GM12878 (cell line): Measurements from ENCODE around the gene TRIM9. TPM values are rescaled to one million over a fixed set of nuclear protein-coding genes. Genes with fewer than 3 reads are reported as not detected.

ENCODE experiments used
- ATAC-seq: fragments of 200-7000 bp; cut with Tn5 transposase; 3 replicates; pipeline ENCODE4 v1.9.1; 2020; ENCODE audit warnings: mild to moderate bottlenecking, moderate library complexity
- BruUV-seq: library from RNA; stranded (reverse); fragments of 400-500 nt; replicated peaks from 2 replicates; lab custom pipeline; 2021; lab: Mats Ljungman, UMichigan
- CTCF ChIA-PET: fragments of 300-600 bp; sonication (Branson Sonifier 250); formaldehyde crosslinking; extraction: SDS; loops from one replicate; lab custom pipeline; 2021; ENCODE audit warnings: inconsistent platforms; lab: Yijun Ruan, JAX
- POLR2A ChIA-PET: fragments of 350-600 bp; formaldehyde crosslinking; extraction: SDS; loops from one replicate; lab custom pipeline; 2021; ENCODE audit warnings: inconsistent platforms; lab: Charles Lee
- RAD21 ChIA-PET: fragments of 300-600 bp; sonication (Branson Sonifier 250); formaldehyde crosslinking; loops from one replicate; lab custom pipeline; 2023; ENCODE audit warnings: antibody characterized with exemption; ENCODE audit not compliant: unreplicated experiment; lab: Charles Lee
- SMC1A ChIA-PET: fragments of 300-600 bp; sonication (Branson Sonifier 250); formaldehyde crosslinking; loops from one replicate; lab custom pipeline; 2023; ENCODE audit not compliant: unreplicated experiment, uncharacterized antibody; lab: Charles Lee
- DNase-seq: peaks from one replicate; pipeline ENCODE4 v3.0.0-alpha.2; 2011; ENCODE audit warnings: low read depth, low spot score
- FAIRE-seq: peaks from 3 replicates; lab custom pipeline; 2011; peaks lifted over from hg19 to GRCh38; lab: Jason Lieb, UNC
- H2AFZ ChIP-seq: 2 replicates; pipeline ENCODE4 v1.6.0; 2011; ENCODE audit warnings: low read depth, low read length, control low read depth; ENCODE audit not compliant: control insufficient read depth
- H3K27ac ChIP-seq: 2 replicates; pipeline ENCODE4 v1.5.1; 2011; ENCODE audit warnings: control low read depth; ENCODE audit not compliant: control insufficient read depth, insufficient read depth
- H3K27me3 ChIP-seq, 2 experiments: replicated peaks in 1 of 2; 2 replicates each; pipeline versions ENCODE4 v1.6.0 to v1.6.1; 2011; ENCODE audit warnings: low read length in 1 of 2; ENCODE audit not compliant: control insufficient read depth in 2 of 2, insufficient read depth in 2 of 2
- H3K36me3 ChIP-seq, 2 experiments: 2 replicates each; pipeline ENCODE4 v1.5.1; 2011; ENCODE audit warnings: low read length in 1 of 2; ENCODE audit not compliant: control insufficient read depth in 2 of 2, insufficient read depth in 2 of 2
- H3K4me1 ChIP-seq: 2 replicates; pipeline ENCODE4 v1.6.1; 2011; ENCODE audit warnings: mild to moderate bottlenecking, low read length, moderate library complexity, mixed read lengths; ENCODE audit not compliant: control insufficient read depth, insufficient read depth
- H3K4me2 ChIP-seq: 2 replicates; pipeline ENCODE4 v1.6.0; 2011; ENCODE audit warnings: control low read depth; ENCODE audit not compliant: control insufficient read depth, insufficient read depth
- H3K4me3 ChIP-seq: fragments of 200-600 bp; sonication (generic); 2 replicates; pipeline ENCODE4 v1.5.1; 2016
- H3K79me2 ChIP-seq: 2 replicates; pipeline ENCODE4 v1.6.0; 2011; ENCODE audit warnings: low read length; ENCODE audit not compliant: control insufficient read depth, insufficient read depth
- H3K9ac ChIP-seq: 2 replicates; pipeline ENCODE4 v1.8.0; 2011; ENCODE audit warnings: low read length, control low read depth, mixed read lengths; ENCODE audit not compliant: control insufficient read depth, insufficient read depth
- H3K9me3 ChIP-seq: replicated peaks from 3 replicates; pipeline ENCODE4 v1.5.1; 2011; ENCODE audit warnings: mild to moderate bottlenecking, low read length; ENCODE audit not compliant: control insufficient read depth, insufficient read depth
- H4K20me1 ChIP-seq: 2 replicates; pipeline ENCODE4 v1.6.0; 2011; ENCODE audit not compliant: control insufficient read depth, insufficient read depth
- EGR1 ChIP-seq, 2 experiments: IDR thresholded peaks; 1 replicate in 1 of 2; 2 replicates in 1 of 2; pipeline ENCODE4 v1.6.1; 2011 to 2012; ENCODE audit warnings: low read depth in 2 of 2, low read length in 2 of 2, borderline replicate concordance in 1 of 2, mild to moderate bottlenecking in 1 of 2, moderate library complexity in 1 of 2
- HDAC6 ChIP-seq: fragments of 200-600 bp; sonication (generic); IDR thresholded peaks from one replicate; pipeline ENCODE4 v1.8.0; 2017; ENCODE audit warnings: antibody characterized with exemption; ENCODE audit not compliant: unreplicated experiment
- NRF1 ChIP-seq: conservative IDR thresholded peaks from 2 replicates; pipeline ENCODE4 v1.6.1; 2011; ENCODE audit warnings: mild to moderate bottlenecking, low read depth, low read length, improper control_type of control experiment
- SPI1 ChIP-seq: IDR thresholded peaks from 2 replicates; pipeline ENCODE4 v1.6.1; 2011; ENCODE audit warnings: low read depth, mild to moderate bottlenecking, low read length, moderate library complexity, borderline replicate concordance; ENCODE audit not compliant: insufficient read depth
- WGBS: methylation state at CpG from one replicate; pipeline ENCODE4 v1.1.6; 2016; ENCODE audit warnings: low lambda C conversion rate; ENCODE audit not compliant: insufficient replicate concordance, insufficient coverage; ENCODE audit errors: missing lambda C conversion rate; 5-methylcytosine and 5-hydroxymethylcytosine counted together
- in situ Hi-C: fragments of 300-500 bp; cut with MboI; formaldehyde crosslinking; loops from 9 replicates; pipeline ENCODE4 v1.14.3; 2018; ENCODE audit warnings: mixed read lengths
- intact Hi-C: fragments of 100-400 bp; cut with micrococcal nuclease; formaldehyde crosslinking; loops from one replicate; pipeline ENCODE4 v1.14.2; 2022; ENCODE audit not compliant: unreplicated experiment
- polyA plus RNA-seq, 11 experiments: library from polyadenylated mRNA; depleted of rRNA in 4 of 11; unstranded in 6 of 11; stranded (reverse) in 5 of 11; fragments of >200 nt; fragmentation: Nextera tagmentation in 4 of 11; fragmentation: Illumina TruSeq in 1 of 11; extraction: Ambion mirVana in 4 of 11; extraction: Trizol in 1 of 11; gene quantifications; 1 replicate in 1 of 11; 2 replicates in 10 of 11; pipeline versions ENCODE4 v1.2.1 to v1.2.3, GENCODE V29; 2011 to 2016; ENCODE audit warnings: inconsistent platforms in 2 of 11, missing spikeins in 2 of 11, low read depth in 1 of 11
- total RNA-seq, 4 experiments: library from RNA; depleted of rRNA in 3 of 4; stranded (reverse); fragments of >200 nt in 3 of 4; fragmentation: Illumina TruSeq in 1 of 4; extraction: Trizol in 1 of 4; gene quantifications; 2 replicates each; pipeline versions ENCODE4 v1.2.1 to v1.2.3, GENCODE V29; 2013 to 2021

Gene TRIM9
- total and polyA plus RNA-seq, 10 of the 15 experiments (the other 5 are each of a cell fraction or from before 2014, with no cell fraction given), result 0.04 to 0.18 (median 0.11) TPM; not detected in 2

DNA sequence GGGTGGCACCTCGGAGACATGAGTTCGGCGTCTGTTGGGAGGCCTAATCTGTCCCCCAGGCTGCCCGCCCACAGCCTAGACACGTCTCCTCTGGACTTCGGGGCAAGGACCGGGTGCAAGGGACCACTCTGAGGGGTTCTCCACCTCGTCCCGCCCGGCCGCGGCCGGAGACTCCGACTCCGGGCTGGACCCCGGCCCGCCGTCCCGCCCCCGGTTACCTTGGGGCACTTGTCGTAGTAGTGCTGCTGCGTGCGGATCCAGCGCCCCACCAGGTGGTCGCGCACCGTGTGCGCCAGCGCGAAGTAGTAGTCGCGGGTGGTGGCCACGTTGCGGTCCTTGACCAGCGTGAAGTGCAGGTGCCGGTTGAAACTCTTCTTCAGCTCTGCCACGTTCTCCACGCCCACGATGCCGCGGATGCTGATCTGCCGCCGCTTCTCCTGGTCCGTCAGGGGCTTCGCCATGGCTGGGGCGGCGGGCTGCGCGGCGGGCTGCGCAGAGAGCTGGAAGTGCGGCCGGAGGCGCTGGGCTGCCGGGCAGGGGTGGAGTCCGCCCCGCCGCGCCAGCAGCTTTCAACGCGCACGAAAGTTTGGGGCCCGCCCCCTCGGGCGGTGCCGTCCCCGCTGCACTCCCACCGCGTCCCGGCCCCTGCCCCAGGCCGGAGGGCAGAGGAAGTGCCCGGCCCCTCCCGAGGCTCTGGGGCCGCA lies 150.8 kb downstream of the TRIM9 start, which contains the start of gene PYGL:
Gene PYGL (minus strand): TSS at position 541 of the 704 bp plus-strand sequence. CDS start 80 bp downstream, at position 461.
- FAIRE-seq (no peak), DNase-seq (no peak)
- in situ Hi-C loops, result no loop called here
- Histone ChIP-seq H3K4me1 (peaks cover 8% of the 10 kb centered on the region), H2AFZ (peak within 1 kb of the TSS; percentile 57), H3K79me2 (no peaks in the 10 kb centered on the region), H3K27ac (no peak within 1 kb of the TSS)
- RAD21 ChIA-PET, result no interaction called here
- TF ChIP-seq SPI1 (0 out of 2 replicates have a peak, but pooled peaks have one; percentile 4), EGR1 (IDR thresholded peaks at IDR 0.05; ENCODE audit: borderline replicate concordance in 1 of 2, low read depth in 2 of 2, low read length in 2 of 2) (no peak), NRF1 (peak; percentile 30; the same call in 1 of the 2 replicates), HDAC6 (peak; percentile 44)
- TF ChIP-seq, all 136 proteins: peak for 3
- SMC1A ChIA-PET, result no interaction called here
- H3K27me3 ChIP-seq, result peaks cover 6 to 14% of the 10 kb centered on the region in 2 experiments
- peak within 1 kb of the TSS; percentile 43; the same call in 1 of the 2 replicates for H3K9ac ChIP-seq
- no peaks in the 10 kb centered on the region for H3K36me3 ChIP-seq
- no peaks in the 10 kb centered on the region; the same call in 2 of the 3 replicates for H3K9me3 ChIP-seq
- no TSS peak for BruUV-seq
- intact Hi-C loops, result no loop called here
- H3K4me2 ChIP-seq, result peak within 1 kb of the TSS; percentile 91
- WGBS, result 4% methylated on average over 71 of the region's 74 CpGs
- H4K20me1 ChIP-seq, result no peaks in the 10 kb centered on the region
- CTCF ChIA-PET, result no interaction called here
- POLR2A ChIA-PET, result no interaction called here
- peak within 1 kb of the TSS; percentile 65 for H3K4me3 ChIP-seq
- peak; percentile 91 for ATAC-seq
